GM12878 (cell line): ENCODE measurements around the gene BEAN1. TPM values are rescaled to one million over a fixed set of nuclear protein-coding genes. Genes with fewer than 3 reads are reported as not detected.

Source experiments
- ATAC-seq: fragments of 200-7000 bp; cut with Tn5 transposase; 3 replicates; pipeline ENCODE4 v1.9.1; 2020; ENCODE audit warnings: mild to moderate bottlenecking, moderate library complexity
- BruUV-seq: library from RNA; stranded (reverse); fragments of 400-500 nt; replicated peaks from 2 replicates; lab custom pipeline; 2021; lab: Mats Ljungman, UMichigan
- CTCF ChIA-PET: fragments of 300-600 bp; sonication (Branson Sonifier 250); formaldehyde crosslinking; extraction: SDS; loops from one replicate; lab custom pipeline; 2021; ENCODE audit warnings: inconsistent platforms; lab: Yijun Ruan, JAX
- POLR2A ChIA-PET: fragments of 350-600 bp; formaldehyde crosslinking; extraction: SDS; loops from one replicate; lab custom pipeline; 2021; ENCODE audit warnings: inconsistent platforms; lab: Charles Lee
- RAD21 ChIA-PET: fragments of 300-600 bp; sonication (Branson Sonifier 250); formaldehyde crosslinking; loops from one replicate; lab custom pipeline; 2023; ENCODE audit warnings: antibody characterized with exemption; ENCODE audit not compliant: unreplicated experiment; lab: Charles Lee
- SMC1A ChIA-PET: fragments of 300-600 bp; sonication (Branson Sonifier 250); formaldehyde crosslinking; loops from one replicate; lab custom pipeline; 2023; ENCODE audit not compliant: unreplicated experiment, uncharacterized antibody; lab: Charles Lee
- DNase-seq: peaks from one replicate; pipeline ENCODE4 v3.0.0-alpha.2; 2011; ENCODE audit warnings: low read depth, low spot score
- FAIRE-seq: peaks from 3 replicates; lab custom pipeline; 2011; peaks lifted over from hg19 to GRCh38; lab: Jason Lieb, UNC
- H2AFZ ChIP-seq: 2 replicates; pipeline ENCODE4 v1.6.0; 2011; ENCODE audit warnings: low read depth, low read length, control low read depth; ENCODE audit not compliant: control insufficient read depth
- H3K27ac ChIP-seq: 2 replicates; pipeline ENCODE4 v1.5.1; 2011; ENCODE audit warnings: control low read depth; ENCODE audit not compliant: control insufficient read depth, insufficient read depth
- H3K27me3 ChIP-seq, 2 experiments: replicated peaks in 1 of 2; 2 replicates each; pipeline versions ENCODE4 v1.6.0 to v1.6.1; 2011; ENCODE audit warnings: low read length in 1 of 2; ENCODE audit not compliant: control insufficient read depth in 2 of 2, insufficient read depth in 2 of 2
- H3K36me3 ChIP-seq, 2 experiments: 2 replicates each; pipeline ENCODE4 v1.5.1; 2011; ENCODE audit warnings: low read length in 1 of 2; ENCODE audit not compliant: control insufficient read depth in 2 of 2, insufficient read depth in 2 of 2
- H3K4me1 ChIP-seq: 2 replicates; pipeline ENCODE4 v1.6.1; 2011; ENCODE audit warnings: mild to moderate bottlenecking, low read length, moderate library complexity, mixed read lengths; ENCODE audit not compliant: control insufficient read depth, insufficient read depth
- H3K4me2 ChIP-seq: 2 replicates; pipeline ENCODE4 v1.6.0; 2011; ENCODE audit warnings: control low read depth; ENCODE audit not compliant: control insufficient read depth, insufficient read depth
- H3K4me3 ChIP-seq: fragments of 200-600 bp; sonication (generic); 2 replicates; pipeline ENCODE4 v1.5.1; 2016
- H3K79me2 ChIP-seq: 2 replicates; pipeline ENCODE4 v1.6.0; 2011; ENCODE audit warnings: low read length; ENCODE audit not compliant: control insufficient read depth, insufficient read depth
- H3K9ac ChIP-seq: 2 replicates; pipeline ENCODE4 v1.8.0; 2011; ENCODE audit warnings: low read length, control low read depth, mixed read lengths; ENCODE audit not compliant: control insufficient read depth, insufficient read depth
- H3K9me3 ChIP-seq: replicated peaks from 3 replicates; pipeline ENCODE4 v1.5.1; 2011; ENCODE audit warnings: mild to moderate bottlenecking, low read length; ENCODE audit not compliant: control insufficient read depth, insufficient read depth
- H4K20me1 ChIP-seq: 2 replicates; pipeline ENCODE4 v1.6.0; 2011; ENCODE audit not compliant: control insufficient read depth, insufficient read depth
- DPF2 ChIP-seq: fragments of 450-650 bp; IDR thresholded peaks from 2 replicates; pipeline ENCODE4 v1.6.1; 2017; ENCODE audit warnings: mild to moderate bottlenecking
- MEF2B ChIP-seq: fragments of 450-650 bp; IDR thresholded peaks from 2 replicates; pipeline ENCODE4 v1.6.1; 2018; ENCODE audit warnings: mild to moderate bottlenecking, moderate library complexity; ENCODE audit not compliant: partially characterized antibody, poor library complexity, severe bottlenecking
- POLR2A ChIP-seq: IDR thresholded peaks from 2 replicates; pipeline ENCODE4 v1.6.1; 2011; ENCODE audit warnings: low read depth, mild to moderate bottlenecking, low read length
- RAD51 ChIP-seq: fragments of 450-650 bp; IDR thresholded peaks from 2 replicates; pipeline ENCODE4 v1.6.1; 2016; ENCODE audit warnings: moderate library complexity, mild to moderate bottlenecking, inconsistent platforms
- SUPT20H ChIP-seq: IDR thresholded peaks from 2 replicates; pipeline ENCODE4 v1.6.1; 2011; ENCODE audit warnings: low read depth, mild to moderate bottlenecking, low read length, moderate library complexity, borderline replicate concordance; ENCODE audit not compliant: control insufficient read depth
- ZBED1 ChIP-seq: IDR thresholded peaks from 2 replicates; pipeline ENCODE4 v1.6.1; 2016; ENCODE audit warnings: borderline replicate concordance
- ZNF217 ChIP-seq: fragments of 450-650 bp; IDR thresholded peaks from 2 replicates; pipeline ENCODE4 v1.6.1; 2017; ENCODE audit warnings: antibody characterized with exemption, mild to moderate bottlenecking
- ZNF687 ChIP-seq: fragments of 450-650 bp; IDR thresholded peaks from 2 replicates; pipeline ENCODE4 v1.6.1; 2017; ENCODE audit warnings: mild to moderate bottlenecking, moderate library complexity
- ZSCAN29 ChIP-seq: fragments of 450-650 bp; IDR thresholded peaks from 2 replicates; pipeline ENCODE4 v1.6.1; 2017; ENCODE audit warnings: mild to moderate bottlenecking, moderate library complexity
- ZZZ3 ChIP-seq: IDR thresholded peaks from 2 replicates; pipeline ENCODE4 v1.6.1; 2011; ENCODE audit warnings: low read depth; ENCODE audit not compliant: control insufficient read depth, insufficient read length
- WGBS: methylation state at CpG from one replicate; pipeline ENCODE4 v1.1.6; 2016; ENCODE audit warnings: low lambda C conversion rate; ENCODE audit not compliant: insufficient replicate concordance, insufficient coverage; ENCODE audit errors: missing lambda C conversion rate; 5-methylcytosine and 5-hydroxymethylcytosine counted together
- in situ Hi-C: fragments of 300-500 bp; cut with MboI; formaldehyde crosslinking; loops from 9 replicates; pipeline ENCODE4 v1.14.3; 2018; ENCODE audit warnings: mixed read lengths
- intact Hi-C: fragments of 100-400 bp; cut with micrococcal nuclease; formaldehyde crosslinking; loops from one replicate; pipeline ENCODE4 v1.14.2; 2022; ENCODE audit not compliant: unreplicated experiment
- polyA plus RNA-seq, 11 experiments: library from polyadenylated mRNA; depleted of rRNA in 4 of 11; unstranded in 6 of 11; stranded (reverse) in 5 of 11; fragments of >200 nt; fragmentation: Nextera tagmentation in 4 of 11; fragmentation: Illumina TruSeq in 1 of 11; extraction: Ambion mirVana in 4 of 11; extraction: Trizol in 1 of 11; gene quantifications; 1 replicate in 1 of 11; 2 replicates in 10 of 11; pipeline versions ENCODE4 v1.2.1 to v1.2.3, GENCODE V29; 2011 to 2016; ENCODE audit warnings: inconsistent platforms in 2 of 11, missing spikeins in 2 of 11, low read depth in 1 of 11
- total RNA-seq, 4 experiments: library from RNA; depleted of rRNA in 3 of 4; stranded (reverse); fragments of >200 nt in 3 of 4; fragmentation: Illumina TruSeq in 1 of 4; extraction: Trizol in 1 of 4; gene quantifications; 2 replicates each; pipeline versions ENCODE4 v1.2.1 to v1.2.3, GENCODE V29; 2013 to 2021
- TF ChIP-seq, protein P1 (sequence below): fragments of 450-650 bp; IDR thresholded peaks from 2 replicates; pipeline ENCODE4 v1.6.1; 2016; ENCODE audit warnings: mild to moderate bottlenecking
- TF ChIP-seq, protein P2 (sequence below): fragments of 450-650 bp; IDR thresholded peaks from 2 replicates; pipeline ENCODE4 v1.6.1; 2017; ENCODE audit warnings: mild to moderate bottlenecking, low read depth, inconsistent platforms; ENCODE audit not compliant: poor library complexity, severe bottlenecking

Gene BEAN1
- total and polyA plus RNA-seq, 10 of the 15 experiments (the other 5 are each of a cell fraction or from before 2014, with no cell fraction given) = not detected

DNA sequence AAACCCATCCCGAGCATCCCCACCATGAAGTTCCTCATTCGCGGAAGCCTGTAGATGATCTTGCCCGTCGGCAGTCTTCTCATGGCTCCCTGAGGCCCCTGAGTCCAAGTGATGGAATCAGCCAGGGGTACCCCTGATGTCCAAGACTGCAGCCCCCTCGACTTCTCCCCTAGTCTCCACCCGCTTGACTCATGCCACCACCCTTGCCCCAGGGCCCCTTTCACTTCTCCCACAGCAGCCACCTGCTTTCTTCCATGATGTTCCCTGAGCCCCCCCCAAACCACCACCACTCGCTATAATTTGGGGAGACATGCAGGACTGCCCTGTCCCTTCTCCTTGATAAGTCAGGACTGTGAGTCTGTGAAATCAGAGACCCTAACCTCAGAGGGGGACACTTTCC lies 11.4 kb downstream of the BEAN1 start:
- CTCF ChIA-PET = interaction anchor here (1.6 kb wide), 1 partner anchor 14 kb away, joined by 3 read pairs; no protein-coding TSS in a partner anchor
- RAD21 ChIA-PET = no interaction called here
- no peak for ATAC-seq
- WGBS = 42% methylated on average over 8 of the region's 8 CpGs
- no peak for FAIRE-seq
- BruUV-seq = no TSS peak
- Histone ChIP-seq H3K4me3 (no peak overlapping the region), H2AFZ (no peak overlapping the region), H3K79me2 (no peaks in the 10 kb centered on the region), H4K20me1 (no peaks in the 10 kb centered on the region), H3K9me3 (no peaks in the 10 kb centered on the region), H3K4me2 (no peak overlapping the region), H3K9ac (no peak overlapping the region), H3K27ac (no peak overlapping the region), H3K36me3 (no peaks in the 10 kb centered on the region), H3K4me1 (no peaks in the 10 kb centered on the region), H3K27me3 (peaks cover 3 to 5% of the 10 kb centered on the region in 2 experiments; a peak in 3 of 4 replicates)
- POLR2A ChIA-PET = no interaction called here
- SMC1A ChIA-PET = no interaction called here
- no peak for TF ChIP-seq RAD51
- TF ChIP-seq ZNF687 = no peak
- TF ChIP-seq ZNF217 = no peak
- TF ChIP-seq ZBED1 = no peak
- no peak for TF ChIP-seq ZZZ3
- TF ChIP-seq DPF2 = no peak
- TF ChIP-seq MEF2B = no peak
- no peak for TF ChIP-seq POLR2A
- no peak for TF ChIP-seq ZSCAN29
- TF ChIP-seq, protein P1, sequence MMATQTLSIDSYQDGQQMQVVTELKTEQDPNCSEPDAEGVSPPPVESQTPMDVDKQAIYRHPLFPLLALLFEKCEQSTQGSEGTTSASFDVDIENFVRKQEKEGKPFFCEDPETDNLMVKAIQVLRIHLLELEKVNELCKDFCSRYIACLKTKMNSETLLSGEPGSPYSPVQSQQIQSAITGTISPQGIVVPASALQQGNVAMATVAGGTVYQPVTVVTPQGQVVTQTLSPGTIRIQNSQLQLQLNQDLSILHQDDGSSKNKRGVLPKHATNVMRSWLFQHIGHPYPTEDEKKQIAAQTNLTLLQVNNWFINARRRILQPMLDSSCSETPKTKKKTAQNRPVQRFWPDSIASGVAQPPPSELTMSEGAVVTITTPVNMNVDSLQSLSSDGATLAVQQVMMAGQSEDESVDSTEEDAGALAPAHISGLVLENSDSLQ = no peak
- TF ChIP-seq SUPT20H = no peak
- TF ChIP-seq, protein P2, sequence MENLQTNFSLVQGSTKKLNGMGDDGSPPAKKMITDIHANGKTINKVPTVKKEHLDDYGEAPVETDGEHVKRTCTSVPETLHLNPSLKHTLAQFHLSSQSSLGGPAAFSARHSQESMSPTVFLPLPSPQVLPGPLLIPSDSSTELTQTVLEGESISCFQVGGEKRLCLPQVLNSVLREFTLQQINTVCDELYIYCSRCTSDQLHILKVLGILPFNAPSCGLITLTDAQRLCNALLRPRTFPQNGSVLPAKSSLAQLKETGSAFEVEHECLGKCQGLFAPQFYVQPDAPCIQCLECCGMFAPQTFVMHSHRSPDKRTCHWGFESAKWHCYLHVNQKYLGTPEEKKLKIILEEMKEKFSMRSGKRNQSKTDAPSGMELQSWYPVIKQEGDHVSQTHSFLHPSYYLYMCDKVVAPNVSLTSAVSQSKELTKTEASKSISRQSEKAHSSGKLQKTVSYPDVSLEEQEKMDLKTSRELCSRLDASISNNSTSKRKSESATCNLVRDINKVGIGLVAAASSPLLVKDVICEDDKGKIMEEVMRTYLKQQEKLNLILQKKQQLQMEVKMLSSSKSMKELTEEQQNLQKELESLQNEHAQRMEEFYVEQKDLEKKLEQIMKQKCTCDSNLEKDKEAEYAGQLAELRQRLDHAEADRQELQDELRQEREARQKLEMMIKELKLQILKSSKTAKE = no peak
- intact Hi-C loops (no loop called here), in situ Hi-C loops (no loop called here)
- no peak for DNase-seq
